Measurements from ENCODE around the gene WDR55. TPM values are rescaled to one million over a fixed set of nuclear protein-coding genes. Genes with fewer than 3 reads are reported as not detected.

The WDR55 gene
- total and polyA plus RNA-seq, 2 of the 13 experiments (the other 11 are each of a cell fraction or from before 2014, with no cell fraction given): 17.7 to 18.2 TPM

- TF ChIP-seq ZNF225 (CRISPR knock-in tag; IDR thresholded peaks at IDR 0.05) (peak; percentile 12; the same call in 1 of the 2 replicates), NONO (IDR thresholded peaks at IDR 0.05) (no peak), NONO (CRISPR knock-in tag; conservative IDR thresholded peaks at IDR 0.05) (peak; percentile 97), ZNF674 (CRISPR knock-in tag; IDR thresholded peaks at IDR 0.05; ENCODE audit: low read depth) (0 out of 2 replicates have a peak, but pooled peaks have one; percentile 54), SP5 (CRISPR knock-in tag; IDR thresholded peaks at IDR 0.05; ENCODE audit: borderline replicate concordance, low read depth) (no peak), ZNF644 (CRISPR knock-in tag; IDR thresholded peaks at IDR 0.05; ENCODE audit: low read depth) (no peak), DMAP1 (CRISPR knock-in tag; IDR thresholded peaks at IDR 0.05) (peak; percentile 75), TARDBP (CRISPR knock-in tag; IDR thresholded peaks at IDR 0.05) (peak; percentile 87), ZNF878 (CRISPR knock-in tag; IDR thresholded peaks at IDR 0.05) (no peak), HOXA3 (CRISPR knock-in tag; IDR thresholded peaks at IDR 0.05) (peak; percentile 89), TAF1 (CRISPR knock-in tag; IDR thresholded peaks at IDR 0.05) (peak; percentile 90), ZNF564 (CRISPR knock-in tag; IDR thresholded peaks at IDR 0.05) (no peak), CSRNP1 (CRISPR knock-in tag; IDR thresholded peaks at IDR 0.05) (peak; percentile 59; the same call in 1 of the 2 replicates), HES4 (CRISPR knock-in tag; IDR thresholded peaks at IDR 0.05; ENCODE audit: borderline replicate concordance) (0 out of 2 replicates have a peak, but pooled peaks have one; percentile 30), STAG1 (CRISPR knock-in tag; IDR thresholded peaks at IDR 0.05) (peak; percentile 39), IRF2 (CRISPR knock-in tag; IDR thresholded peaks at IDR 0.05) (peak; percentile 54), CREM (IDR thresholded peaks at IDR 0.05) (peak; percentile 80), CREM (CRISPR knock-in tag; IDR thresholded peaks at IDR 0.05) (no peak), RXRB (CRISPR knock-in tag; IDR thresholded peaks at IDR 0.05; ENCODE audit: borderline replicate concordance) (no peak), ZNF331 (CRISPR knock-in tag; IDR thresholded peaks at IDR 0.05) (no peak; the same call in 1 of the 2 replicates), ZNF614 (CRISPR knock-in tag; IDR thresholded peaks at IDR 0.05; ENCODE audit: borderline replicate concordance) (peak; percentile 92), FOXA1 (IDR thresholded peaks at IDR 0.05) (no peak), FOXA1 (CRISPR knock-in tag; IDR thresholded peaks at IDR 0.05) (0 out of 2 replicates have a peak, but pooled peaks have one; percentile 27), ZNF598 (CRISPR knock-in tag; IDR thresholded peaks at IDR 0.05; ENCODE audit: borderline replicate concordance) (peak; percentile 83; the same call in 1 of the 2 replicates), ZNF549 (CRISPR knock-in tag; IDR thresholded peaks at IDR 0.05) (no peak), ZNF441 (CRISPR knock-in tag; IDR thresholded peaks at IDR 0.05; ENCODE audit: borderline replicate concordance) (peak; percentile 74), PLRG1 (conservative IDR thresholded peaks at IDR 0.05) (no peak), ZNF569 (CRISPR knock-in tag; IDR thresholded peaks at IDR 0.05; ENCODE audit: borderline replicate concordance) (no peak; the same call in 1 of the 2 replicates), JUNB (CRISPR knock-in tag; IDR thresholded peaks at IDR 0.05; ENCODE audit: borderline replicate concordance) (peak; percentile 55; the same call in 1 of the 2 replicates), WIZ (CRISPR knock-in tag; IDR thresholded peaks at IDR 0.05) (no peak)
- TF ChIP-seq, protein P1, sequence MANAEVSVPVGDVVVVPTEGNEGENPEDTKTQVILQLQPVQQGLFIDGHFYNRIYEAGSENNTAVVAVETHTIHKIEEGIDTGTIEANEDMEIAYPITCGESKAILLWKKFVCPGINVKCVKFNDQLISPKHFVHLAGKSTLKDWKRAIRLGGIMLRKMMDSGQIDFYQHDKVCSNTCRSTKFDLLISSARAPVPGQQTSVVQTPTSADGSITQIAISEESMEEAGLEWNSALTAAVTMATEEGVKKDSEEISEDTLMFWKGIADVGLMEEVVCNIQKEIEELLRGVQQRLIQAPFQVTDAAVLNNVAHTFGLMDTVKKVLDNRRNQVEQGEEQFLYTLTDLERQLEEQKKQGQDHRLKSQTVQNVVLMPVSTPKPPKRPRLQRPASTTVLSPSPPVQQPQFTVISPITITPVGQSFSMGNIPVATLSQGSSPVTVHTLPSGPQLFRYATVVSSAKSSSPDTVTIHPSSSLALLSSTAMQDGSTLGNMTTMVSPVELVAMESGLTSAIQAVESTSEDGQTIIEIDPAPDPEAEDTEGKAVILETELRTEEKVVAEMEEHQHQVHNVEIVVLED (CRISPR knock-in tag; IDR thresholded peaks at IDR 0.05; ENCODE audit: borderline replicate concordance): peak; percentile 67; the same call in 1 of the 2 replicates
Observed at GRCh38 chr5:140690941-140691924, 26.5 kb downstream of the WDR55 start, which contains the start of the genes HARS1 and HARS2 (continued).

Measured in HepG2 (cell line).